C4-2B (cell line): ENCODE data around the gene RBM42.
A peak's percentile ranks its signal among the peaks of the same experiment; 100 is the strongest.

Experiments
- H3K27ac ChIP-seq: fragments of 450-650 bp; 2 replicates; pipeline ENCODE4 v1.5.1; 2017
- ZFX ChIP-seq: fragments of 450-650 bp; IDR thresholded peaks from 2 replicates; pipeline ENCODE4 v1.6.1; 2017
- TF ChIP-seq, protein P1 (sequence below): fragments of 450-650 bp; conservative IDR thresholded peaks from 2 replicates; pipeline ENCODE4 v1.5.1; 2017; ENCODE audit warnings: mild to moderate bottlenecking

RBM42 gene

DNA sequence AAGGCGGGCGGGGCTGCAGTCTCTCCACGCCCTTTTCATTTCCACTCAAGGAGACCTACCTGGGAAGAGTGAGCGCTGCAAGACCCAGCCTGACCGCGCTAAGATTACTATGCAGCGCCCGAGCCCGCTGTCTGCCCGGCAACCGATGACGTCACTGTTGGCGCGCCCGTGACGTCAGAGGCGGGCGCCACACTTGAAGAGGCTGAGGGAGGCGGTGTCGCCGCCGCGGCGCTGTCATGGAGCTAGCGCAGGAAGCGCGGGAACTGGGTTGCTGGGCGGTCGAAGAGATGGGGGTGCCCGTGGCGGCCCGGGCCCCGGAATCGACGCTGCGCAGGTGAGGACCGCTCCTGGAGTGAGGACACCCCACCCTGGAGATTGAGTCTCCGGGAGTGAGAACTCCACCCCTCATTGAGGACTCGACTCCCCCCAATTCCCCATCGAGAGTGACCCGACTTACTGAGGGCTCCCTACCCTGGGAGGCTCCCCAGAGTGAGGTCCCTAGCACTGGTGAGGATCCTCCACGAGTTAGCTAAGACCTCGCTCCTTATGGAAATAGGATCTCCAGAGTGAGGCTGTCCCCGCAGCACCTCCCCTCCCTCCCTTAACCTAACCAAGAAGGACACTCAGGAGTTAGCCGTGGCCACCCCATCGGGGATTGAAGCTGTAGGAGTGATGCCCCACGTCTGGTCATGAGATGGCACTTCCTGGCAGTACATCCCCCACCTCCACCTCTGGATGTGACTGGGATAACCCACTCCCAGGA, 16.1 kb upstream of the RBM42 start, which contains the start of gene HAUS5:
Gene HAUS5, plus strand, starts transcription at position 177 of the 763 bp plus-strand sequence. Its CDS starts 60 bp downstream, at position 237.
- H3K27ac ChIP-seq = peak within 1 kb of the TSS; percentile 76
- TF ChIP-seq, protein P1, sequence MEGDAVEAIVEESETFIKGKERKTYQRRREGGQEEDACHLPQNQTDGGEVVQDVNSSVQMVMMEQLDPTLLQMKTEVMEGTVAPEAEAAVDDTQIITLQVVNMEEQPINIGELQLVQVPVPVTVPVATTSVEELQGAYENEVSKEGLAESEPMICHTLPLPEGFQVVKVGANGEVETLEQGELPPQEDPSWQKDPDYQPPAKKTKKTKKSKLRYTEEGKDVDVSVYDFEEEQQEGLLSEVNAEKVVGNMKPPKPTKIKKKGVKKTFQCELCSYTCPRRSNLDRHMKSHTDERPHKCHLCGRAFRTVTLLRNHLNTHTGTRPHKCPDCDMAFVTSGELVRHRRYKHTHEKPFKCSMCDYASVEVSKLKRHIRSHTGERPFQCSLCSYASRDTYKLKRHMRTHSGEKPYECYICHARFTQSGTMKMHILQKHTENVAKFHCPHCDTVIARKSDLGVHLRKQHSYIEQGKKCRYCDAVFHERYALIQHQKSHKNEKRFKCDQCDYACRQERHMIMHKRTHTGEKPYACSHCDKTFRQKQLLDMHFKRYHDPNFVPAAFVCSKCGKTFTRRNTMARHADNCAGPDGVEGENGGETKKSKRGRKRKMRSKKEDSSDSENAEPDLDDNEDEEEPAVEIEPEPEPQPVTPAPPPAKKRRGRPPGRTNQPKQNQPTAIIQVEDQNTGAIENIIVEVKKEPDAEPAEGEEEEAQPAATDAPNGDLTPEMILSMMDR = no peak
- no peak for TF ChIP-seq ZFX

DNA sequence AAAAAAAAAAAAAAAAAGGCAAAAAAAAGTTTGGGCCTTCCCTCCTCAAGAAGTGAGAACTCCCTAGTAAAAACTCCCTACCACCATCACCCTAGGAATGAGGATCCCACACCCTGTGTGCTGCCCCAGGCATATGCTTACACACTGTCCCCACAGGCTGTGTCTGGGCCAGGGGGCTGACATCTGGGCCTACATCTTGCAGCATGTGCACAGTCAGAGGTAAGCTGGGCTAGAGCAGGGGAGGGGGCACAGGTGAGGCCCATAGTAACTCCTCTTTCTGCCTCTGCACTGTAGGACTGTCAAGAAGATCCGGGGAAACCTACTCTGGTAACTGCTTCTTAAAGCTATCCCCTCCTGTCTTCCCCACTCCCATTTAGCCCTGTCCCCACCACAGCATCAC, 15.3 kb upstream of the RBM42 start:
- no peak overlapping the region; the same call in 1 of the 2 replicates for H3K27ac ChIP-seq
- TF ChIP-seq, protein P1 = no peak
- no peak for TF ChIP-seq ZFX

DNA sequence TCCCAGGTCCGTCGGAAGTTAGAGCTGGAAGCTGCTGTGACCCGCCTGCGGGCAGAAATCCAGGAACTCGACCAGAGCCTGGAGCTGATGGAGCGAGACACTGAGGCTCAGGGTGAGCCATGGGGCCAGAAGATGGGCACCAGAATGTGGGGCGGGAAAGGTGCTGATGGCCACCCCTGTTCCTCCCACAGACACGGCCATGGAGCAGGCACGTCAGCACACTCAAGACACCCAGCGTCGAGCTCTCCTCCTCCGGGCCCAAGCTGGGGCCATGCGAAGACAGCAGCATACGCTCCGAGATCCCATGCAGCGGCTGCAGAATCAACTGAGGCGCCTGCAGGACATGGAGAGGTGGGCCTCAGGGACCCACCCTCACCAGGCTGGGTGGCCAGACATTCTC, 13.8 kb upstream of the RBM42 start:
- no peak for TF ChIP-seq ZFX
- TF ChIP-seq, protein P1 = no peak
- no peak overlapping the region for H3K27ac ChIP-seq

DNA sequence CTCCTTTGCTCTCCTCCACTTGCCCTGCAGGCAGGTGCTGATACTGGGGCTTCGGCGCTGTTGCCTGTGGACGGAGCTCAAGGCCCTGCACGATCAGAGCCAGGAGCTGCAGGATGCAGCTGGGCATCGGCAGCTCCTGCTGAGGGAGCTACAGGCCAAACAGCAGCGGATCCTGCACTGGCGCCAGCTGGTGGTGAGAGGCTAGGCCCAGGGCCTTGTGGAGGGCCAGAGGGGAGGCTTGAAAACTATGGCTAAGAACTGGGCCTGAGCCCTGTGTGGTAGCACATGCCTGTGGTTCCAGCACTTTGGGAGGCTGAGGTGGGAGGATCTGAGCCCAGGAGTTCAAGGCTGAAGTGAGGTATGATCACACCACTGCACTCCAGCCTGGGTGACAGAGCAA, 10.0 kb upstream of the RBM42 start:
- TF ChIP-seq ZFX = no peak
- H3K27ac ChIP-seq = no peak overlapping the region

DNA sequence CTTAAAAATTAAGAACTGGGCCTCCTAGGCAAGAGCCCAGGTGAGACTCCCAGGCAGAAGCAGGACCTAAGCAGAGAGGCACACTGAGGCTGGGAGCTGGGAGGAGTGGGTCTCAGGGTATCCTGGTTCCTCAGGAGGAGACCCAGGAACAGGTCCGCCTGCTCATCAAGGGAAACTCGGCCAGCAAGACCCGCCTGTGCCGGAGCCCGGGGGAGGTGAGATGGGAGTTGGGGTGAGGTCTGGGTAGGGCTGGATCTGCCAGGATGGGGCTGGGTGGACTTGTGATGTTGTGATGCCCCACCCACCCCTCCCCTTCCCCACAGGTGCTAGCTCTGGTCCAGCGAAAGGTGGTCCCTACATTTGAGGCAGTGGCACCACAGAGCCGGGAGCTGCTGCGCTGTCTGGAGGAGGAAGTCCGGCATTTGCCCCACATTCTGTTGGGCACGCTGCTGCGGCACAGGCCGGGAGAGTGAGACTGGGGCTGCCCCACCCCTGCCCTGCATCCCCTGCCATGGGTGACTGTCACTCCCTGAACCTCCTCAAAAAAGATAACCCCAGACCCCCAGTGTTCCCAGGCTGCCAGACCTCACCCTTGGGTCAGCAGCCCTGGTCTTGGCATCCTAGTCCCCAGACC, 9.4 kb upstream of the RBM42 start:
- no peak for TF ChIP-seq ZFX
- TF ChIP-seq, protein P1 = no peak

DNA sequence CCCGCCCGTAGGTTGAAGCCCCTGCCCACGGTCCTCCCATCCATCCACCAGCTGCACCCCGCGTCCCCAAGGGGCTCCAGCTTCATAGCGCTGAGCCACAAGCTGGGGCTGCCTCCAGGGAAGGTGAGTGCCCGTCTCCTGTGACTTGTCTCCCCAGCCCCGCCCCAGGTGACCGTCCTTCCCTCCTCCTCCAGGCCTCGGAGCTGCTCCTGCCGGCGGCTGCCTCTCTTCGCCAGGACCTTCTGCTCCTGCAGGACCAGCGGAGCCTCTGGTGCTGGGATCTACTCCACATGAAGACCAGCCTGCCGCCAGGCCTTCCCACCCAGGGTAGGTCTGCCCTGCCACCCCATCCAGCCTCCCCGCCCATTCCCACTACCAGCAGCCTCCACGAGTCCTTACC, 8.8 kb upstream of the RBM42 start:
- no peak for TF ChIP-seq ZFX
- TF ChIP-seq, protein P1 = no peak
- H3K27ac ChIP-seq = no peak overlapping the region

More for the DNA sequence above, 9.4 kb upstream of the RBM42 start:
- H3K27ac ChIP-seq = no peak overlapping the region

DNA sequence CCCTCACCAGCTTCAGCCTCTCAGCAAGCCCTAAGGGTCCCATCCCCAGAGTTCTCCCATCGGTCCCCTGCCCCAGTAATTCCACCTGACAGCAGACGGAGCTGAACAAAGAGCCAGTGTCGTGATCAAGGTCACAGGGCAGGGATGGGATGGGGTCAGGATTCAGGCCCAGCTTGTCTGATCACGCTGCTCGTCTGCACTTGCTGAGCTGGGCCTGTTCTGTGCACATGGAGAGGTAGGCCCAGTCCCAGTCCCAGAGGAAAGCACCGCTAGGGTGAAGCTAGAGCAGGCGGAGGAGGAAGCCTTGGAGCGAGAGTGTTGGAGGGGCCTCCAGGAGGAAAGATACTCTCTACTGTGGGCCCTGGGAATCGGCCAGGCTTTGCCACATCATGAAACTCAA, 7.1 kb upstream of the RBM42 start:
- TF ChIP-seq ZFX = no peak
- TF ChIP-seq, protein P1 = no peak
- no peak overlapping the region for H3K27ac ChIP-seq
